NCI-H1694 treated with DMSO at 0.1 percent for 48 hours (cell line): ENCODE data around the gene WHRN.

Source experiments
- DNase-seq: peaks from one replicate; lab custom pipeline; 2025; lab: John Stamatoyannopoulos, UW

WHRN gene

DNA sequence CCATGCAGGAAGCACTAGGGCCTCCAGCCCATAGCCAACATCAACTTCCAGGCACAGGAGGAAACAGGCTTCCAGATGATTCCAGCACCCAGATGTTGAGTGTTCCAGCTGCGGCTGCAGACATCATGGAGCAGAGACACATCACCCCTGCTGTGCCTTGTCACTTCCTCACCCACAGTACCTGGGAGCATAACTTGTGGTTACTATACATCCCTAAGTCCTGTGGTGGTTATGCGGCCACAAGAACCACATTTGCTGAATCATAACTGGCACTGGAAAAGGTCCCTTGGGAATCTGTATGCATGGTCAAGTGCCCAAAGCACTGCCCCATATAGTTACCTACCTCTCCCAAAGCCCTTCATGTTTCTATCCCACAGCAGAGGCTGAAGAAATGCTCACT is 56.6 kb downstream of the WHRN start:
- DNase-seq, result no peak

DNA sequence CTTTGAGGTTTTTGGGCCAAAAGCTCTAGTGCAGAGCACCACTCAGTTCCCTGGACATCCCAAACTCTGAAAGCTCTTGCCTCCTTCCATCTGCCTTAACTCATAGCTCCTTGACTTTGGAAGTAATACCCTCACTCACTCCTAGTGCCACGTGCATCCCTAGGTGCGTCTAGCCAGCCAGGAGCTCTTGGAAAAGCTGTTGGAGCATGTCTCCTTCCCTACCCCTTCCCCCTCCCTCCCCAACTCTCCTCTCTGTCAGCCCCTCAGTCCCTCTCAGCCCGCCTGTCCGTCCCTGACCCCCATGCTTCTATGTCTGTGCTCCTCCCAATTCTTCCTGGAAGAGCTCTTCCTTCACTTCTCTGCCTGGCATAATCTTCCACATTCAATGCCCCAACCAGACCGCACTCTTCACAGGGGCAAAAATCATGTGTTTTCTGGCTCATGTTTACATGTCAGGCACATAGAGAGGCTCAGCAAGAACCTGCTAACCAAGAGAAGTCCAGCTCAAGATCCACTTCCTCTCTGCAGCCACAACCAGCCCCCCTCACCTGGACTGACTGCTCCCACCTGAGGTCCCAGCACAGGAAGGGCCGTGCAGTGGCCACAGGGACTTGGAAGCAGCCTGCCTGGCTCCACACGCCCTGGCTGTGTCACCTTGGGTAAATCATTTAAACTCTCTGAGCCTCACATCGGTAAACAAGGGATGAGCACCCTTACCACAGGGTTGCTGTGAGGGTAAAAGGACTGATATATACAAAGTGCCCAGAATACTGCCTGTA is 58.4 kb downstream of the WHRN start:
- DNase-seq, result no peak

DNA sequence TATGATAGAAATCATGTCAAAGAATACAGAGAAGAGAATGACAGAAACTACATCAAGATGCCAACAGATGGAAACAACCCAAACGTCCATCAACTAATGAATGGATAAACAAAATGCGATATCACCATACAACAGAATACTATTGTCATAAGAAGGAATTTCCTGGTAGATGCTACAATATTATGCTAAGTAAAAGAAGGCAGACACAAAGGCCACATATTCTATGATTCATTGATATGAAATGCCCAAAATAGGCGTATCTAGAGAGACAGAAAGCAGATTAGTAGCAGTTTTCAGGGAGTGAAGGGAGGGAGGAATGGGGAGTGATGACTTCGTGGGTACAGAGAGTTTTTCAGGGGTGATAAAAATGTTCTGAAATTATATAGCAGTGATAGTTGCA is 59.2 kb downstream of the WHRN start:
- DNase-seq, result no peak

DNA sequence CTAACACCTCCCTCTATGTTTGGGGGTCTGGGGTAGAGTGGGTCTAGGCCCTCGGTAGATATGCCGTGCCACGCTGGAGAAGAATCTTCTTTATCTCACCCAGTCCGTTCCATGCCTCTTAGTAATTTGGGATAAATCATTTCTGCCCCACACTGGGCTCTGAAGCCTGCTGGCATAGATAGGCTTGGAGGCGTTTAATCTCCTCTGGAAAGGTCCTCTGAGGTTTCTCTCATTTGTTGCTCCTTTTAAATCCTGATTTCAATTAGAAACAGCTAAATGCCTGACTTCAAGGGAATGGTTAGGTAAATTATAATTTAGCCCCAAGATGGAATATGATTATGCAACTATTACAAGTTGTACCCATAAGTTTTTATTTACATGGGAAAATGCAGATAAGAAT is 59.7 kb downstream of the WHRN start:
- no peak for DNase-seq

DNA sequence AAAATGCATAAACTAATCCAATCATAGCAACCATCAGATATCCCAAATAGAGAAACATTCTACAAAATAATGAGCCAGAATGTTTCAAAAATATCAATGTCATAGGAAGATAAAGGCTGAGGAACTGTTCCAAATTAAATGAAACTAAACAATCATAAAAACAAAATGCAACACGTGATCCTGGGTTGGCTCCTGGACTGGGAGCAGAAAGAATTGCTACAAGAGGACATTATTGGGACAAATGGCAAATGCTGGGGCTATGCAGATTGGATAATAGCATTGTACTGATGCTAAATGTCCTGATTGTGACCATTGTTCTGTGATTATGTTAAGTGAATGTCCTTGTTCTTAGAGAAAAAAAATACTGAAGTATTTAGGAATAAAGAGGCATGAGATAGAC is 63.3 kb downstream of the WHRN start:
- DNase-seq, result no peak

DNA sequence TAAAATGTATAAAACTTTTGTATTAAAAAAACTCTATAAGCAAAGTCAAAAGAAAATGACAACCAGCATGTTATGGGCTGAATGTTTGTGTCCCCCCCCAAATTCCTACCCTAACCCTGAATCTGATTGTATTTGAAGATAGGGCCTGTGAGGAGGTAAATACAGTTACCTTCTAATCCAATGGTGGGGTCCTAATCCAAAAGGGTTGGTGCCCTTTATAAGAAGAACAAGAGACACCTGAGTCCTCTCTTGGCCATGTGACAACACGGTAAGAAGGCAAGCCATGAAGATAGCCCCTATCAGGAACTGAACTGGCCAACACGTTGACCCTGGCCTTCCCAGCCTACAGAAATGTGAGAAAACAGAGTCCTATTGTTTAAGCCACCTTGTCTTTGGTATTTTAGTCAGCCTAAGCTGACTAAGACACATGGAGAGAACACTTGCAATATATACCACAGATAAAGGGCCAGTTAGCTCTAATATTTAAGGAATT is 67.8 kb downstream of the WHRN start:
- no peak for DNase-seq

DNA sequence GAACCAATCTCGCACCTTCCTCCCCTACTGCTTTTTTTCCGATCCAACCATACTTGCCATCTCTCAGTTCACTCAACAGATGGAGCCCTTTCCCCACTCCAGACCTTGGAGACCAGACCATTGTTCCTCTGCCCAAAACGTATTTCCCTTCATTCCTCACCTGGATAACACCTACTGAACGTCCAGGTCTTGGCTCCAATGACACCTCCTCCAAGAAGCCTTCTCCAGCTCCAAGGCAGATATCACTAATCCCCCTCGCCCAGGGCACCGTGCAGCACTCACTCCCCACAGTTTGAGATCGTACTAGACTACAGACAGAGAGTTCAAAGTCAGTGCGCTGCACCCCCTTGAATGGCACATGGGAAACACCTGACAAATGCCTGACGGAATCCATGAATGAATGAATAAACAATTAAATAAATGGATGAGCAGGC is 70.4 kb downstream of the WHRN start:
- DNase-seq, result peak; percentile 28

DNA sequence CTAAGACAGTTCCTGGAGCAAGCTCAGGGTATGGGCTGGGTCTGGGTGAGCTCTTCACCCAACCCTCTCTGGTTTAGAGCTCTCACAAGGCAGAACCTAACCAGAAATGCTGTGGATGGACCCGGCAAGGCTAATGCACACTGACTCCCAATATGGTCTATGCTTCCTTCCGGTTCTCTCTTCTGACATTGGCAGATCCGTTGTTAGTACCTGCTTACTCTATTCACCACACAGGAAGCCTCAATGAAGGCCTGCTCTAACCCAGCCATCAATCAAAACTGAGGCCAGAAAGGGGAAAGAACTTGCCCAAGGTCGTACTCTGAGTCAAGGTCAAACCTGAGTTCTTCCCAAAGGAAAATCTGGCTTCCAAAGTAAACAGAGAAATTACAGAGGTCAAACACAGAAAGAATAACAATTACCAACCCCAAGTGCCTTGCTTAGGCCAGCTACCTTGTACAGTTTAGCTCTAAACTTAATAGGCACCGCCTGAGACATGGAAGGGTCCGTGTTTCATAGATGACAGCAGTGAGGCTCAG is 71.5 kb downstream of the WHRN start:
- DNase-seq, result no peak

DNA sequence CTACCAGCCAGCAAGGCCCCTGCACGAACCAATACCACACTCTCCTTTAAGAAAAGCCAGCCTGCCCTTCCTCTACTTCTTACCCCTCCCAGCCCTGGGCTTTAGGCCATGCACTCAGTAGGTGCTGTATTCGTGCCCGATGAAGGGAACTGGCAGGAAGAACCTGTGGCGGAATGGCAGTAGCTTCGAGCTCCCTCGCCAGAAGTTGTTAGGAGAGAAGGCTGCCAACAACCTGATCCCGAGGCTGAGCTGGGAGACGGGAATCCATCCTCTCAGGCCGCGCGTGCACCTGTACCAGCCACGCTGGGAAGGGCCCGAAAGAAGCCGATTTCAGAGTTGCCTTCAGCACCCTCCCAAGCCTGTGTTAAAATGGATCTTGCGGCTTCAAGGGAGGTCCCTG is 72.2 kb downstream of the WHRN start:
- no peak for DNase-seq

DNA sequence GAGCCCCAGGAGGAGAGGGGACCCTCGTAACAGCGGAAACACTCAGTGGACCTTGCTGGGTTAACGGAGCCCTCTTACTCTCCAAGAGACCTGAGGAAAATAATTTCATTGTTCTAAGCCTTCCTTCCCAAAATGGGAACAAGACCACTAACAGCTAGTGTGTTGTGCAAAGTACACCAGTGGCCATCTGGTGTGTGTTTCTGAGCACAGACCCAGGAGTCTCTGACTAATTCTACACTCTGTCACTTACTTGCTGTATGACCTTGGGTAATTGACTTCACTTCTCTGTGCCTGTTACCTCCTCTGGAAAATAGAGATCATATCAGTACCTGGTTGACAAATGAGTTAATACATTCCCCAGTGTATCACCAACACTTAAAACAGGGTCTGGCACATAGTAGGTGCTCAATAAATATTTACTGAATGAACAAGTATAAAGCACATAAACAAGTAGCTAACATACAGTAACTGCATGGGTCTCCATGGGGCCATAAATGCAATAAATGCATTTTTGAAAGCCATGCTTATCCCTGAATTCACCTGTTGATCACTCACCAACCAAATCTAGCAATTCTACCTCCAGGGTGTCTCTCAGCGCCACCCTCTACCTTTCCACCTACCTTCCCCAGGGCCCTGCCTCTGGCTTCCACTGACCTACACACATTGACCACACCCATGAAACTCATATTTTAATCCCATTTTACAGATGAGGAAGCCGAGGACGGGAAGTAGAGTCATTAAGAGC is 72.8 kb downstream of the WHRN start:
- DNase-seq, result no peak

DNA sequence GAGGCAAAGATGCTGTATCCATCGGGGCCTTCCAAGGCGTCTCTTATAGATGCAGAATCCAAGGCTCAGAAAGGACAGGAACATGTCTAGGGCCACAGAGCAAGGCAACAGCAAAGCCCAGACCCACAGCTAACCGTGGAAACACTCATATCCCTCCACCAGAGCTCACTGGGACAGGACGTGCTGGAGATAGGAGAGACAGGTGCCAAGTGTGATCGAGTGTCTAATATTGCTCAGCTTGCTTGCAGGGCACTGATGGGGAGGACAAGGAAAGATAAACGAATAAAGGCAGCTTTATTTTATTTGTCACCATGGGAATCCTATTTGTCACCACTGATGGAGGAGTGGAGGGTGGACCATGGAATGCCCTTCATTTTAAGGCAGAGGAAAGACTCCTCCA is 73.5 kb downstream of the WHRN start:
- no peak for DNase-seq

DNA sequence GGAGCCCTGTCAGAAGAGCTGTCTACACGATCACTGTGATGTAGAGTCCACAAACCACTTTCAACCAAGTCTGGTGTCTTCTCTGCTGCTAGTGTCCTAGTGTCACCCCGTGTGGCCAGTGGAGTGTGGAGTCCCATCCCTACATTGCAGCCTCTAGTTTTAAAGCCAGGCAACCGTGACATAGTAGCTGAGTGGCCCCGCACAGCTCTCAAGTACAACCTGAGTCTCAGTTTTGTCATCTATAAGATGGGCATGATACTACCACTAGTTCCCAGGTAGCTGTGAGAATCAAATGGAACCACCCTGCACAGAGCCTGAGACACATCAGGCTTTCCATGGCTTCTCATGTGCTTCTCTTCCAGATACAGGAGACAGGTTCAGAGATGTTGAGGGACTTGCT is 74.3 kb downstream of the WHRN start:
- no peak for DNase-seq

DNA sequence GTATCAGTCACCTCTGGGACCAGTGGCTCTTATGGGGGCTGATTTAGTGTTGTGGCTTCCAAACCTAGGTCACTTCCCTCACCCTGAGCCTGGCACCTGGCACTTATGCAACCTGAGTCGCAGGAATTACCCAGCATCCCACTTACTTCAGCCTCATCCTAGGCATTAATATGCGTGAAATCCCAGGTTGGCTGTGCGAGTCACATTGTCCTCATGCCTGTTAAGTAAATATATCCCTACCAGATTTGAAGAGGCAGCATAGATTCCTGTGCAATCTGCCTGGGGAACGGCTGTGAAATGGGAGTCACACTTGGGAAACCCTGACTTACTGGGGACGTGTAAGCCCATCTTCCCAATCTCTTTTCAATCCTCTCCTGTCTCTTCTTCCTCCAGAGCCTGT is 74.8 kb downstream of the WHRN start:
- DNase-seq, result no peak

DNA sequence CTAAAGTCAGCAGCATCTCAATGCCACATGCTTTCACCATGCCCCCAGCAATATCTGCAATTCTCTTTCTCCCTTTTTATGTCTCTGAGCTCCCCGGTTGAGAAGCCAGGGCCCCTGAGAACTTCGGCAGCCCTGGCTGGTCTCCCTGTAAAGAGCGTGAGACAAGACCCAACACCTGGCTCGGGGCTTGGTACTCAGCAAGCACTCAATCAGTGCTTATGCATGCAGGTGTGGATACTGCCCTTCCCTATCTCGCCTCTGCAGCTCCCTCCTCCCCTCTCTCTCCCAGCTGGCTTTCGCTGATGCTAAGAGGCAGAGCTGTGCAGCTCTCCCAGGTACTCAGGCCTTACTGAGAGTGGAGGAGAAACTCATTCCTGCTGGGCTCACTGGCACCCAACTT is 75.8 kb downstream of the WHRN start:
- no peak for DNase-seq

DNA sequence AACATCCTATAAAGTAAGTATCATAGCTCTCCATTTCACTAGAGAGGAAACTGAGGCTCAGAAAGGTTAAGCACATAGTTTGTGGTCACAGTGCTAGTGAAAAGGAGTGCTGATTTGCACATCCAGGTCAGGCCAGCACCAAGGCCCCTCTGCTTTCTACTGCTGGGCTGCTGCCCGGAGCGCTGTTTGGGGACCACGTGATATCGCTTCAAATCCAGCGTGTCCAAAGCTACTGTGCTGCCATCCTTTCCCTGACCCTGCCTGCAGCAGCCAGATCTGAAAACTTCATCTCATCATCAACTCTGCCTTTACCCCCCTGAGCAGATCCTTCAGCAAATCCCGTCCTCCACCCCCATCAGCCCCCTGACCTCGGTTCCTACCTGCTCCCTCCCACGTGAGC is 76.8 kb downstream of the WHRN start:
- DNase-seq, result no peak

DNA sequence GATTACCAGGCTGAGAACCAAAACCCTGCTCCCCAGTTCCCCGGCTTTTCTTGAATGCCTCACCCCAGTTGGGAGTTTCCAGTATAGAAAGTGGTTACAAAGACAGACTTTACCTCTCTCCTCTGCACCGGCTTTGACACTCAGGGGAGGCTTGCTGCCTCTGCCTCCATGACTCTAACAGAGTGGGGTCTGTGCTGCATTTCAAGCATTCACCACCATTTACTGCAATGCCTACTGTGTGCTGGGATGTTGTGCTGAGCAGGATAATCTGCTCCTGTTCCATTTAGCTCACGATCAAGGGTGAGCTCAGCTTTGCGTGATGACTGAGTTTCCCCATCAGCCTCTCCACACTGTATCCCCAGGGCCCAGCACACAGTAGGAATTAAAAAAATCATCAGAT is 77.6 kb downstream of the WHRN start:
- no peak for DNase-seq

DNA sequence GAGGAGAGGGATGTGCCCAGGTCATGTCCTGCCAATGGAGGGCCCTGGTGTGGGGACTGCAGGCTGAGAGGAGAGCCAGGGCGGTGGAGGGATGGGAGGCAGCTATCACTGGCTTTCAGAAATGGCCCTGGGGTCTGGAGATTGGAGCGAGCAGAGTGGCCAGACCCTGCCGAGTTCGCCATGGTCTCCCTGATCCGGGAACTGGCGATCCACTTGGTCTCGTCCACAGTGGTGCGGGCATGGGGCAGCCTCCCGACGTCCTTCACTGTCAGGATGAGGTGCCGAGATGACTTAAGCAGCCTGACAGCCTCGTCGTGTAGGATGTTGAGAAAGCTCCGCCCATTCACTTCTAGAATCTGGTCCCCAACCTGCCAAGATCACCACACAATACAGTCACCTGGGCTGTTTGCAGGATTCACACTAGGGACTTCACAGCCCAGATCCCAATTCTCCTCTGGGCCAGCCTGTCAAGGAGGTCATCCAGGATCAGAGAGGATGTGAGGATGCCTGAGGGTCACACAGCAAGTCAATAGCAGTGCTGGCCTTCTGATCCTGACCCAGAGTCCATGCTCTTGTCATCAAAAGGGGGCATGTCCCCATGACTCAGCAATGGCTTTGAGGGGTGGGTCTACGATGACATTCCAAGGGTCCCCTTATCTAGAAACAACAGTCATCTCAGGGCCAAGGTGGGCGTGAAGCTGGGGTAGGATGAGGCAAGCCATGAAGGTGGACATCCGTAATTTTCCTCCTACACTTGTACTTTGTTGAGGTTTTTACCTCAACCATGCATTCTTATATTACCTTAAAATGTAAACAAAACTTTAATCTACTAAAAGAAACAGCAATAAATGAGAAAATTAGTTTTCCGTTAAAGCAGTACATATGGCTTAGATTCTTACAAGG is 79.0 kb downstream of the WHRN start:
- DNase-seq, result no peak

DNA sequence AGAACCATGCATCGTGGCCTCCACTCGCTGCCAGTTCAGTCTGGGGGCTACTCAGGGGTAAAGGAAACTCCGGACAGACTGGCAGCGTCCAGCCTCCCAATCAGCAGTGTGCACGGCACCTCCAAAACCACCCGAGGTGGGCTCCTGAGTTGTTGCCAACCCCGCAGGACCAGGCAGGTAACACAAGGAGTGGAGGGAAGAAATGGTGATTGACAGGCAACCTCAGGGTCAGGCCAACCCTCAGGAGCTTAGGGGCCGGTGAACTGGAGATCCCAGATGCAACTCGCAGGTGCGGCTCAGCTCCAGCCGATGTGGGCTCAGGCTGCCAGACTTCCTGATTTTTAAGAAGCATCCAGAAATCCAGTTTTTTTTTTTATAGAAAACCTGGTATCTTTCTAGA is 80.1 kb downstream of the WHRN start:
- no peak for DNase-seq

DNA sequence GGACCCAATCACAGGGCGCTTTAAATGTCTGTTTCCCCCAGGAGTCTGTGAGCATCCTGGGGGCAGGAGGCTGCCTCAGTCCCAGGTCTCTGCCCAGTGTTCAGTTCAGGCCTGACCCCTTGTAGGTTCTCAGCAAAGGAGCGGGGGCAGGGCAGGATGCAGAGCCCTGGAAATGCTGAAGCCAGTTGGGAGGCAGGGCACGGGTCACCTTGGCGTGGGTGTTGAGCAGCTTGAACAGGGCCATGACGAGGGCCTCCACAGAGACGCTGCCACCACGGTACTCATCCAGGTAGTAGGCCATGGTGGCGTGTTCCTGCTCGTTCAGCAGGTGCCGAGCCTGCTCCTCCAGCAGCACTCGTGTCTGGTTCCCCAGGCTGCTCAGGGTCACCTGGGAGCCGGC is 81.1 kb downstream of the WHRN start:
- DNase-seq, result no peak

DNA sequence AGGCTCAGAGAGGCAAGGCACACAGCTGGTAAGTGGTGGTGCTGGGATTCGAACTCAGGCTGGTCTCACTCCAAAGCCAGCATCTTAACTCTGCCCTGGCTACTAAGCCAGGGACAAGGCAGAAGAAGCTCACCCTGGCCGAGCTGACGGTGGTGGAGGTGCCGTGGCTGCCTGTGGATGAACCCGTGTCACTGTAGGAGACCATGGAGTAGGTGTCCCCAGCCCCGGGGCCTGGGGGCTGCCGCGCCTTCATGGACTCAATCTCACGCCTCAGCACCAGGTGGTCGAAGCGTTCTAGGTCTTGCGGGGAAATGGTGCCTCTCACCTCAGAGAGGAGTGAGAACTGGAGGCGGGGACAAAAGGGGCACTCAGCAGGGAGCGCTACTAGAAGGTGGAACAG is 82.1 kb downstream of the WHRN start:
- no peak for DNase-seq

DNA sequence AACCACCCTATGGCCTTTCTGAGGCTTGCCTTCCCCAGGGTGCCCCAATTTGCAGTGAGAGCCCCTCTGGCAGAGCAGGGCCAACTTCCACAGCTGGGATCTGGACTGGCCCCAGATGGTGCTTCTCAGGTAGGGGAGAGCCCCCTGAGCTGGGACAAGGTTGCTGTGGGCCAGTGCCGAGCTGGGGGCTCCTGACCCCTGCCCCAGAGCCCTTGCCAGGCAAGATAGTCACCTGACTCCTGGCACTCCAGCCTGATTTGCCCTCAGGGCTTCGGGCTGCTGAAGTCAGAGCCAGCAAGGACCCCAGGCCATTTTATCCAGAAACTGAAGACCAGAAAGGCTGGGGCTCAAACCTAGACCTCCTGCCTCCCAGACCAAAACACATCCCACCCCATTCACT is 84.1 kb downstream of the WHRN start:
- DNase-seq, result no peak

DNA sequence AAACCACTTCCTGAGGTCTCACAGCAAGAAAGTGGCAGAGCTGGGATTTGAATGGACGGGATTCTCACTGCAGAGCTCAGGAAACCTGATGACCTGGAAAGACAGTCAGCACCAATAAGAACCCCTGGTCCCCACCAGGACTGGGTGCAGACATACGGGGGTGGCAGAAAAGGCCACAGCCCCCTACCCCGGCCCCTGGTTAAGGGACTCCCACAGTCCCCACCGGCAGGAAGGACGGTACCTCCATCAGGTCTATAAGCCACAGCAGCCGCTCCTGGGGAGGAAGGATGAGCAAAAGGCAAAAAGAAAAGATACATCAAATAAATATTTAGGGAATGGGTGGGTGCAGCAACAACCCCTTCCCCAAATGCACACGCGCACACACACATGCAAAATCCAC is 85.5 kb downstream of the WHRN start:
- no peak for DNase-seq
